Measurements from ENCODE around the gene USP54. TPM values are rescaled to one million over a fixed set of nuclear protein-coding genes. Genes with fewer than 3 reads are reported as not detected.

USP54 gene
- 5.8 and 6.5 TPM in 2 replicates for total RNA-seq

GRCh38 chr10:73590881-73591799 lies at the start of gene USP54:
TSS of gene USP54 (minus strand) at chr10:73591342. CDS start at chr10:73575658, 15,684 bp downstream.

GRCh38 chr10:73495884-73496674 lies 95.1 kb downstream of the USP54 start, which contains the start of gene PPP3CB:
TSS of gene PPP3CB (minus strand) at chr10:73496024. CDS start at chr10:73495889, 135 bp downstream.

Other genes with a start within 250 kb of the USP54 start
- 0.13 and 0.64 TPM in 2 replicates for gene CFAP70, start 232.5 kb downstream of the USP54 start, total RNA-seq
- 45.6 and 75.9 TPM in 2 replicates for gene ANXA7, start 177.3 kb downstream of the USP54 start, total RNA-seq
- gene MSS51, start 157.8 kb downstream of the USP54 start, total RNA-seq: 0.39 and 0.96 TPM in 2 replicates
- gene PPP3CB, start 95.3 kb downstream of the USP54 start, total RNA-seq: 20.7 and 22.8 TPM in 2 replicates
- gene MYOZ1, start 50.1 kb upstream of the USP54 start, total RNA-seq: 0.39 TPM in 1 of 2 replicates, not detected in the other
- 0.08 TPM in 1 of 2 replicates, not detected in the other for gene SYNPO2L, start 64.7 kb upstream of the USP54 start, total RNA-seq
- gene AGAP5, start 106.8 kb upstream of the USP54 start, total RNA-seq: 0.13 and 4.4 TPM in 2 replicates
- gene SEC24C, start 153.0 kb upstream of the USP54 start, total RNA-seq: 55.7 and 56.8 TPM in 2 replicates
- gene CHCHD1, start 190.7 kb upstream of the USP54 start, total RNA-seq: 40.6 and 56.0 TPM in 2 replicates
- 33.4 and 90.1 TPM in 2 replicates for gene ZSWIM8, start 194.3 kb upstream of the USP54 start, total RNA-seq
- gene NDST2, start 220.3 kb upstream of the USP54 start, total RNA-seq: 7.4 and 35.7 TPM in 2 replicates